ENCODE measurements around the gene SNX5. TPM values are rescaled to one million over a fixed set of nuclear protein-coding genes. Genes with fewer than 3 reads are reported as not detected.

The SNX5 gene
- total and polyA plus RNA-seq, 4 donors = 51.2 to 70.9 (median 59.3) TPM

DNA sequence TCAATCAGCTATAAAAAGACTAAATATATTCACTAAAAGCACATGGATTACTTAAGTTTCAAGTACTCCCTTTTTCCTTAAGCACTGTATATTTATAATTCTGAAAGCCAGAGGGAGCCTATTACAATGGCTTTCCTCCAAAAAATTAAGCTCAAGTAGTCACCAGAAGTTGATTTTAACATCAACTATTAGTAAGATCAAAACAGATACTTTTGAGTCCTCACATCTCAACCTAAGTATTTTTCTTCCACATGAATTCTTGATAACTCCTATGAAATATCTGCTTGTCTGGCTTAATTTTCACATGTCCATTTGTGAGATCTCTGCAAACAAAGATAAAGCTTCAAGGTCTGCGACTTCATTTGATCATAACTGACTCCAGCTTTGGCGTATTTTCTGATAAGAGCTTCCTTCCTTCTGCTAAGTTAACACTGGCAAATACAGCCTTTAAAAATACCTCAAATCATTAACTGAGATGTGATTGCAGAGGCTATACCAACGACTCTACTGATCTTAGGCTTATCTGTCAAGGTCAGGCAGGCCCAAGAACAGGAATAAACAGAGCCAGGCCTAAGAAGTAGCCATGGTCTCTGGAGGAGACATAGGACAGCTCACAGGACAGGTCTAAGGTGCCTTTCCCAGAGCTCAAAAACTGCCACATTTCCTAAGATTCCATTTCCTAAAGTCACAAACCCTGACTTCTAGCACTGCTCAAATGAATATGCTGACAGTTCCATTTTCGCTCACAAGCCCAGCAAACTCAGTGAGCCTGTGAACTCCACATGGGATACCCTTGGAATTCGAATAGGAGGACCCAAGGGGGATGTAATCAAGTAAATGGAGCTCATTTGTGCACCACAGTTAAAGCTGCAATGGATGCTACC lies 10.0 kb downstream of the SNX5 start:
- intact Hi-C loops (cut with DNase I) = no loop called here
- H3K4me1 ChIP-seq (ENCODE audit: control insufficient read depth in 1 of 2, insufficient read depth in 2 of 2, low read length in 2 of 2) = peaks cover 1 to 5% of the 10 kb centered on the region in 2 donors
- ATAC-seq (ENCODE audit: low FRiP score) = no peak

GRCh38 chr20:17957505-17958363 lies 10.9 kb downstream of the SNX5 start:
- ATAC-seq (ENCODE audit: low FRiP score) = no peak
- 58 to 66% methylated on average over 5 of the region's 5 CpGs for WGBS, 2 donors
- H3K9me3 ChIP-seq (ENCODE audit: control insufficient read depth, low read length) = no peaks in the 10 kb centered on the region
- H3K36me3 ChIP-seq (ENCODE audit: control insufficient read depth in 1 of 2, insufficient read depth in 2 of 2, low read length in 1 of 2) = peaks cover 0 to 4% of the 10 kb centered on the region in 2 donors
- no peaks in the 10 kb centered on the region for H3K27me3 ChIP-seq (ENCODE audit: control insufficient read depth in 1 of 2, insufficient read depth in 2 of 2, low read length in 1 of 2)
- no peak for DNase-seq
- H3K4me3 ChIP-seq (ENCODE audit: low read length in 2 of 2) = no peak overlapping the region
- peaks cover 1 to 5% of the 10 kb centered on the region in 2 donors for H3K4me1 ChIP-seq (ENCODE audit: control insufficient read depth in 1 of 2, insufficient read depth in 2 of 2, low read length in 2 of 2)
- intact Hi-C loops (cut with DNase I) = no loop called here
- no peak overlapping the region for H3K27ac ChIP-seq (ENCODE audit: low read depth in 1 of 2, low read length in 2 of 2)

More for the DNA sequence above, 10.0 kb downstream of the SNX5 start:
- H3K9me3 ChIP-seq (ENCODE audit: control insufficient read depth, low read length) = no peaks in the 10 kb centered on the region
- DNase-seq = no peak
- no peak overlapping the region for H3K27ac ChIP-seq (ENCODE audit: low read depth in 1 of 2, low read length in 2 of 2)
- no peak overlapping the region for H3K4me3 ChIP-seq (ENCODE audit: low read length in 2 of 2)
- 43 to 45% methylated on average over 5 of the region's 5 CpGs for WGBS, 2 donors
- no peaks in the 10 kb centered on the region for H3K27me3 ChIP-seq (ENCODE audit: control insufficient read depth in 1 of 2, insufficient read depth in 2 of 2, low read length in 1 of 2)
- H3K36me3 ChIP-seq (ENCODE audit: control insufficient read depth in 1 of 2, insufficient read depth in 2 of 2, low read length in 1 of 2) = peaks cover 0 to 2% of the 10 kb centered on the region in 2 donors

DNA sequence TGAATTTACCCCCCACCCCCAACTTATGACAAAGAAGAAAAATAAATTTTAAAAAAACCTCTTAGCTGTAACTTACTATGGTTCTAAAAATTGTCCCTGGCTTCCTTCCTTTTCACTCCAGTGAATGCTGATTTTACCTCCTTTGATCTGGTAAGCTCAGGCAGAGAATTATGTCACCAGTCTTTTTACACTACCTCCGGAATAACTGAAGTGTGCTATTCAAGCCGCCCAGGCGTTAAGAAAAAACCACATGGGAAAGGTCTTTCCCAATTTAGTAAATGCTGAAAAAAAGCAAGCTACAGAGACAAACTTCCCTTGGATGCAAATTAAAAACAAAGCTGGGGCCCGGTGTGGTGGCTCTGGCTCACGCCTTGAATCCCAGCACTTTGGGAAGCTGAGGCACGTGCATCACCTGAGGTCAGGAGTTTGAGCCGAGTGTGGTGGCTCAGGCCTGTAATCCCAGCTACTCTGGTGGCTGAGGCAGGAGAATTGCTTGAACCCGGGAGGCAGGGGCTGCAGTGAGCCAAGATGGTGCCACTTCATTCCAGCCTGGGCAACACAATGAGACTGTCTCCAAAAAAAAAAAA lies 12.4 kb downstream of the SNX5 start:
- intact Hi-C loops (cut with DNase I) = no loop called here
- DNase-seq (no peak), ATAC-seq (ENCODE audit: low FRiP score) (no peak)
- no peaks in the 10 kb centered on the region for H3K27me3 ChIP-seq (ENCODE audit: control insufficient read depth in 1 of 2, insufficient read depth in 2 of 2, low read length in 1 of 2)
- H3K27ac ChIP-seq (ENCODE audit: low read depth in 1 of 2, low read length in 2 of 2) = no peak overlapping the region
- 76 to 79% methylated on average over 8 of the region's 8 CpGs for WGBS, 2 donors
- H3K4me3 ChIP-seq (ENCODE audit: low read length in 2 of 2) = no peak overlapping the region
- no peaks in the 10 kb centered on the region for H3K9me3 ChIP-seq (ENCODE audit: control insufficient read depth, low read length)
- H3K36me3 ChIP-seq (ENCODE audit: control insufficient read depth in 1 of 2, insufficient read depth in 2 of 2, low read length in 1 of 2) = peaks cover 0 to 8% of the 10 kb centered on the region in 2 donors
- peaks cover 1 to 5% of the 10 kb centered on the region in 2 donors for H3K4me1 ChIP-seq (ENCODE audit: control insufficient read depth in 1 of 2, insufficient read depth in 2 of 2, low read length in 2 of 2)

DNA sequence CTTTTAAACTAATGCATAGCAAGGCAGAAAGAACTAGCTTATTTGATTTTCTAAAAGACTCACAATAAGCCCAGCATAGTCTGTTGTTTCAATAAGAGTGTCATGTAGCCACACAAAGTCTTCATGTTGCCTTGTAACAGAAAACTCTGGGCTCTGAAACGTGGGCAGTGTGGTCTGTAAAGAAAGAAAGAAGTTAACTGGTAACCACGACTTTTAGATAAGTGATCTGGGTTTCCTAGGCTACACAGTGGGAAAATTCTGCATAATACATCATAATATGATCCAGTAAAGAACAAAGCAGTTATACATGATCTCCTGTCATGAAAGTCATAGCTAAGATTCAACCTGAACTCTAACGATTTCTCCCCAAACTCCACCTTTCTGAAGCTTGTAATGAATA lies 13.3 kb downstream of the SNX5 start:
- intact Hi-C loops (cut with DNase I) = no loop called here
- DNase-seq (no peak), ATAC-seq (ENCODE audit: low FRiP score) (no peak)
- Histone ChIP-seq H3K27ac (ENCODE audit: low read depth in 1 of 2, low read length in 2 of 2) (no peak overlapping the region), H3K4me3 (ENCODE audit: low read length in 2 of 2) (no peak overlapping the region), H3K4me1 (ENCODE audit: control insufficient read depth in 1 of 2, insufficient read depth in 2 of 2, low read length in 2 of 2) (peaks cover 1 to 3% of the 10 kb centered on the region in 2 donors), H3K27me3 (ENCODE audit: control insufficient read depth in 1 of 2, insufficient read depth in 2 of 2, low read length in 1 of 2) (no peaks in the 10 kb centered on the region), H3K9me3 (ENCODE audit: control insufficient read depth, low read length) (no peaks in the 10 kb centered on the region), H3K36me3 (ENCODE audit: control insufficient read depth in 1 of 2, insufficient read depth in 2 of 2, low read length in 1 of 2) (peaks cover 3 to 13% of the 10 kb centered on the region in 2 donors)
- 44 to 49% methylated on average over 3 of the region's 3 CpGs for WGBS, 2 donors

DNA sequence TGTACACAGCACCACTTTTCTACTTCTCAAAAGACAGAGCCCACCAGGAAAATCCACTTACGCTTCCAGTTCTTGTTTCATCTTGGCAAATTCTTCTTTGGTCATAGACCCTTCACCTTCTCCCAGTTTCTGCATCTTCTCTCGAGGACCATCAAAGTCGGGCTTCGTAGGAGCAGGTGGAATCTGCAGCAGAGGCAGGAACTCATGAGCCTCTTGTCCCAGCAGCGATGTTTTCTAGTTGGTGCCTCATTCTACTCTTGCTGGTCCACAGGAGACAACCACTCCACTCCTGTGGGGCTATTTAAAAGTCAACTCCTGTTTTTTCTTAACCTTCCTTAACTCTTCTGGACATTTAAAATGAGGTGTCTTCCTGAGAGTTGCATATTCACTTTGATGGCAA lies 14.7 kb downstream of the SNX5 start:
- Histone ChIP-seq H3K4me1 (ENCODE audit: control insufficient read depth in 1 of 2, insufficient read depth in 2 of 2, low read length in 2 of 2) (peaks cover 0 to 3% of the 10 kb centered on the region in 2 donors), H3K4me3 (ENCODE audit: low read length in 2 of 2) (no peak overlapping the region), H3K27me3 (ENCODE audit: control insufficient read depth in 1 of 2, insufficient read depth in 2 of 2, low read length in 1 of 2) (no peaks in the 10 kb centered on the region), H3K9me3 (ENCODE audit: control insufficient read depth, low read length) (no peaks in the 10 kb centered on the region), H3K36me3 (ENCODE audit: control insufficient read depth in 1 of 2, insufficient read depth in 2 of 2, low read length in 1 of 2) (peaks cover 5 to 13% of the 10 kb centered on the region in 2 donors), H3K27ac (ENCODE audit: low read depth in 1 of 2, low read length in 2 of 2) (no peak overlapping the region)
- 95 to 96% methylated on average over 5 of the region's 5 CpGs for WGBS, 2 donors
- intact Hi-C loops (cut with DNase I) = no loop called here
- DNase-seq (no peak), ATAC-seq (ENCODE audit: low FRiP score) (no peak)

- WGBS, 2 donors = 87 to 88% methylated on average over 8 of the region's 8 CpGs
- DNase-seq = no peak
- Histone ChIP-seq H3K4me1 (ENCODE audit: control insufficient read depth in 1 of 2, insufficient read depth in 2 of 2, low read length in 2 of 2) (no peaks in the 10 kb centered on the region), H3K4me3 (ENCODE audit: low read length in 2 of 2) (no peak overlapping the region), H3K36me3 (ENCODE audit: control insufficient read depth in 1 of 2, insufficient read depth in 2 of 2, low read length in 1 of 2) (peaks cover 5 to 13% of the 10 kb centered on the region in 2 donors), H3K27ac (ENCODE audit: low read depth in 1 of 2, low read length in 2 of 2) (no peak overlapping the region), H3K27me3 (ENCODE audit: control insufficient read depth in 1 of 2, insufficient read depth in 2 of 2, low read length in 1 of 2) (no peaks in the 10 kb centered on the region), H3K9me3 (ENCODE audit: control insufficient read depth, low read length) (no peaks in the 10 kb centered on the region)
- no peak for ATAC-seq (ENCODE audit: low FRiP score)
- intact Hi-C loops (cut with DNase I) = no loop called here
These were observed 15.6 kb downstream of the SNX5 start for GRCh38 chr20:17952692-17953684.

- Histone ChIP-seq H3K4me1 (ENCODE audit: control insufficient read depth in 1 of 2, insufficient read depth in 2 of 2, low read length in 2 of 2) (no peaks in the 10 kb centered on the region), H3K9me3 (ENCODE audit: control insufficient read depth, low read length) (no peaks in the 10 kb centered on the region), H3K36me3 (ENCODE audit: control insufficient read depth in 1 of 2, insufficient read depth in 2 of 2, low read length in 1 of 2) (peaks cover 5 to 13% of the 10 kb centered on the region in 2 donors), H3K27me3 (ENCODE audit: control insufficient read depth in 1 of 2, insufficient read depth in 2 of 2, low read length in 1 of 2) (no peaks in the 10 kb centered on the region), H3K4me3 (ENCODE audit: low read length in 2 of 2) (no peak overlapping the region), H3K27ac (ENCODE audit: low read depth in 1 of 2, low read length in 2 of 2) (no peak overlapping the region)
- ATAC-seq (ENCODE audit: low FRiP score) (no peak), DNase-seq (no peak)
- 94 to 95% methylated on average over 2 of the region's 2 CpGs for WGBS, 2 donors
- intact Hi-C loops (cut with DNase I) = no loop called here
These were observed 17.3 kb downstream of the SNX5 start for GRCh38 chr20:17951323-17951722.

- Histone ChIP-seq H3K27me3 (ENCODE audit: control insufficient read depth in 1 of 2, insufficient read depth in 2 of 2, low read length in 1 of 2) (no peaks in the 10 kb centered on the region), H3K9me3 (ENCODE audit: control insufficient read depth, low read length) (no peaks in the 10 kb centered on the region), H3K27ac (ENCODE audit: low read depth in 1 of 2, low read length in 2 of 2) (no peak overlapping the region), H3K36me3 (ENCODE audit: control insufficient read depth in 1 of 2, insufficient read depth in 2 of 2, low read length in 1 of 2) (peaks cover 9 to 13% of the 10 kb centered on the region in 2 donors), H3K4me1 (ENCODE audit: control insufficient read depth in 1 of 2, insufficient read depth in 2 of 2, low read length in 2 of 2) (no peaks in the 10 kb centered on the region), H3K4me3 (ENCODE audit: low read length in 2 of 2) (no peak overlapping the region)
- ATAC-seq (ENCODE audit: low FRiP score) = no peak
- WGBS, 2 donors = 82 to 86% methylated on average over 6 of the region's 6 CpGs
- no peak for DNase-seq
- intact Hi-C loops (cut with DNase I) = no loop called here
These were observed 17.9 kb downstream of the SNX5 start for GRCh38 chr20:17950670-17951069.

All from aorta (tissue), 5 donors.